Kasumi-1 (cell line): Measurements from ENCODE around the gene BRD4.
A peak's percentile ranks its signal among the peaks of the same experiment; 100 is the strongest.
"Not testable (repeated sequence)": the region's sequence is repeated elsewhere in the genome, so short reads cannot be mapped to it uniquely, and the experiment has no call there.

ENCODE experiments used
- DNase-seq, 2 experiments: peaks; one replicate each; lab custom pipeline; 2025; lab: John Stamatoyannopoulos, UW

Gene BRD4

DNA sequence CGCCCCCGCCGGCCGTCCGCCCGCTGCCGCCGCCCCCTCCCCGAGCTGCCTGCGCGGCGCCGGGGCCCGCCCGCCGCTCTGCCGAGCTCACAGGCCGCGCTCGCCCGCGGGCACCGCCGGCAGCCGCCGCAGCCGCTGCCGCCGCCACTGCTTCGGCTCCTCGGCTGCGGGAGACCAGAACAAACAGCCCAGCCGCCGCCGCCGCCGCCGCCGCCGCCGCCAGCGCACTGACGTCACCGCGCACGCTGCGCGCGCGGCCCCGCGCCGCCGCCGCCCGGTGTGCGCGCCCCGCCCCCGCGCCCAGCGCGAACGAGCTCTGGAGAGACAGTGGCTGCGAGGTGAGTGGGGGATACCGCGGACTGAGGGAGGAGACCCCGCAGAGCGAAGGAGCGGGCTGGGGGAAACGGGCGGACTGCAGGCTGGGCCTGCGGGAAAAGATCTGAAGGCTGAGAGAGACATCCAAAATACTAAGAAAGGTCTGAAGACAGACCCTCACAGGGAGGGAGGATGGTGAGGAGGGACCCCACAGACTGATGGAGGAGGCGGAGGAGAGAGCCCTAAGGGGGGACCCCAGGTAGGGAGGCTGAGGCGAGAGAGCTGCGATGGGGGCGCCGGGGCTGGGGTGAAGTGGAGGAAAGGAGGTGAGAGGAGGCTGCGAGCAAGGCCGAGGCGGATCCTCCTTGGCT is at the start of gene BRD4:
TSS of gene BRD4 (minus strand) at position 229 of the 686 bp plus-strand sequence. CDS start 59,440 bp downstream, outside the sequence.
- peak; percentile 32 to 44 for DNase-seq

DNA sequence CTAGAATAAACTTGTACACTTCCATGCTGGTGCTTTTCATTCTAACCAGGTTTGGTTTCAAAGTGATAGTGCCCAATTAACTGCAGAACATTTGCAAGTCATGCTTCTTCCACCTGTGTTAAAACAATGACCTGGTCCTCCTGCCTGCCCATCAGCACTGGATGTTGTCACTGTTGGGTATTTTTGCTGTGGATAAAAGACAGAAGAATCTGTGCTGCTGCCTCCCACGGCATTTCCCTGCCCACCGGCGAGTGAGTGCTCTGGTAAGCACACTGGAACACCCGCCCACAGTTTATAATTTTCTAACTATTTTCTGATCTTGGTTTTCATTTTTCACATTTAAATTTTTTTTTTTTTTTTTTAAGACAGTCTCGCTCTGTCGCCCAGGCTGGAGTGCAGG is 49.5 kb upstream of the BRD4 start:
- DNase-seq: no peak

DNA sequence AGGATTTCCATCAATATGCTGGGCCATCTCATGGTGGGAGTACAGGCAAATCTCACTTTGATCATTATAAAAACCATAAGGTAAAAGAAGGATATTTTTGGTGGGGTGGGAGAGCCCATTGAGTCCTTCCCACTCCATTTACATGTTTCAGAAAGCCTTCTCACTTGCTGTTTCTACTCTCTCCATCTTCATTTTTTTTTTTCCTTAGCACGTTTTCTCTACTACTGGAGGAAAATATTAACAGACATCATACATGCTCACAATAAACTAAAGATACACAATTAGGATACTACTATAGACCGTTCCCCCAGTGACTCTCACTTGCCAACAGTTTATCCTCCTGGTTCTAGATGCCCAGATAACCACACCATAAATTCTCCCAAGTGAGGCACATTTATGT is 49.1 kb upstream of the BRD4 start:
- DNase-seq: no peak

DNA sequence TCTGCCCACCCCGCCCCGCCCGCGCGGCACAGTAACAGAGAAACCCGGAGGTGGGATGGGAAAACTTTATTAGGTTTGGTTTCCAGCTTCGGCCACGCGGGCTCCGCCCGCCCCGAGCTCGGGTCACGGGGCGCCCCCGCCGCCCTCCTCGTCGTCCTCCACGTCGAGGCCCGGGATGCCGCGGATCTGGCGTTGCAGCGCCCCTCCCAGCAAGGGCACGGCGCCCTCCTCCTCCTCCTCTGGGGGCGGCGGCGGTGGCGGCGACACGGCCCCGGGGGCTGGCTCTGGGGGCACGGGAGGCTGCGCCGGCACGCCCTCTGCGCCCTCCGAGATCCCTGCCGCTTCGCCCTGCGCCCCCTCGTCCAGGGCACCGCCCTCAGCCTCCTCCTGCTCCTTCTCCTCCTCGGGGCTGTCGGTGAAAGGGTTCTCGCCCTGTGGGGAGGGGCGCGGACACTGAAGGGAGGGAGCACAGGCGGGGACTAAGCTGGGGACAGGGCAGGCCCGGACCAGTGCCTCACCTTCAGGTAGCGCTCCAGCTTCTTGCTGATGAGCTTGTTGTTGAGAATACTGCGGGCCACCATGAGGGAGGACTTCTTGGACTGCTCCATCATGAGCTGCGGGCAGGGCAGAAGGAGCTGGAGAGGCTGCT is 47.8 kb upstream of the BRD4 start:
- DNase-seq: peak; percentile 60 to 70

DNA sequence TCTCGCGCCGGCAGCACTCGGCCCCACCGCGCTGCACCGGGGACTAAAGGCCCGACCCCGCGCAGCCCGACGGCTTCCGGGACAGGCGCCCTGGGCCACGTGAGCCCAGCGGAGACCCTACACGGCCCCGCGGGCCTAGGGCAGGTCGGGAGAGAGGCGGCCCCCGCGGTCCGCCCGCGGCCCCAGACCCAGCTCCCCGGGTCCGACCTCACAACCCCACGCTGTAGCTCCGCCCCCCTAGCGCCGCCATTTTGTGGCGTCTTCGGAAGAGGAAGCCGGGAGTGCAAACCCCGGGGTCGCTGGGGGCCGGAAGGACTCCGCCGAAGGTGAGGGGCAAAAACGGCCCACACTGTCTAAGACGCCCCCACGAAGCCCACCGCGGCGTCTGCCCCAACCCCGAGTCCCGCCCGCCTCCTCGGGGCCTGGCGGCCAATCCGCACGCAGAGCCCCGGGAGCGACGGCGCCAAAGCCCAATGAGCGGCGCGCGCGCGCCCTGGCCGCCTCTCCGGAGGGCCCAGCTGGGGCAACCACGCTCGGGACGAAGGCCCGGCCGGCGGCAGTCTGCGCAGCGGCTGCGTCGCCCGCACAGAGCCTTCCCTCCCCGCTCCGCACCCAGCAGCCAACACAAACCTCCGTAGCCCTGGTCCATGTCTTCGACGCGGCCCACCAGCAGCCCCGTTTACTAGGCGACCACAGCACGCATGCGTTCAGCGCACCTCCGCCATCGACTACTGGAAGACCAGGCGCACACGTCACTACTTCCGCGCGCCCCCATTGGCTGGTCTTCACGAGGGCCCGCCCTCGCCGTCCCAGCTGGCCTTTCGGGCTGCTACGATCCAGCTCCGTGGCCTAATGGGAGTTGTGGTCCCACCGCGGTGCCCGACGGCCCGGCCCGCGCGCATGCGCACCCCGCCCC is 47.0 kb upstream of the BRD4 start, which contains the start of gene AKAP8:
TSS of gene AKAP8 (minus strand) at position 705 of the 916 bp plus-strand sequence. CDS start at position 649, 56 bp downstream.
- peak; percentile 93 to 94 for DNase-seq

DNA sequence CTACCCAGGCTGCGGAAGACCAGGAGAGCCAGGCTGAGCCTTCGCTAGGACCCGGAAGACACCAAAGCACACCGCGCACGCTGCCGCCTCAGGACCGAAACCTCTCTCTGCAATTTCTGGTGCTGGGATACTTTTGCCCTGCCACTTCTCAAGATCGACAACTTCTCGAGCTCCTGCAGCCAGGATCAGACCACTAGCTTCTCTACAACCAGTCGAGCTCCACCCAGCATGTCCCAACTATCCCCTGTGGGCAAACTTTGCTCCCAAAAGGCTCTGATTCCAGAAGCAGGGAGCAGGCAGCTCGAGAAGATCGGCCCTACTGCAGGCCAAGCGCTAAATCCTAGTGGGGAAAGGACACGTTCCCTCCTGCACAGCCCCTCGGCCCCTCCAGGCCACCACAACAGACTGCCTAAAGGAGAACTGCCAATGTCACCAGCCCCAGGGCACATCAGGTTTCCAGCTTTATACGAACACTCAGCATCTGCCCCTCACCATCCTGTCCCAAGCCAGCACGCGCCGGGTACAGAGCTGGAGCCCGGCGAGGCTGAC is 46.3 kb upstream of the BRD4 start:
- peak; percentile 52 to 63 for DNase-seq

DNA sequence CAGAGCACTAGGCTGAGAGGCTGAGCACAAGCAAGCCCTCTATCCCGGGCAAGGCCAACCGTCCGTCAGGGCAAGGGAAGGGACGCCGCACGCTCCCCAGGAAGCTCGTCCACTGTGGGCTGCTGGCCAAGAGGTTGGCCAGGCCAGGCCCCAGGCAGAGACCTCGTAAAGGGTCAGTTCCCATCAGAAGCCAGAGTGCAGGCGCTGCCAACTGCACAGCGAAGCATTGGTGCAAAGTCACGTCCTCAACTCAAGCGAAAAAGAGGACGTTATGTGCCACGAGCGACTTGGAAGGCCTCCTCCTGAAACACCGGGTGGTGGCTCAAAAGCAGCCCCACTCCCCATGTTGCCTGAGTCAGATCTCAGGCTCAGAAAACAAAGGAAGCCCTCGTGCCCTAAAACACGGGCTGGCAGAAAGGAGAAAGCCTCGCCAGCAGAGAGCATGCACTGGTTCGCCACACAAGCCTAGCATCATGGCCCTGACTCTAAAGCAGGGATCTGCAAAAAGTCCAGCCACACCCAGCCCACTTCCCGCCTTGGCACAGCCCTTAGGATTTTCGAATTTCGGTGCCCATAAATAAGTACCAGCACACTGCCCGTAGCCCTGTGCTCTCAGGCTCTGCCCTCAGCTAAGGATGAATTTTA is 42.6 kb upstream of the BRD4 start:
- no peak for DNase-seq

DNA sequence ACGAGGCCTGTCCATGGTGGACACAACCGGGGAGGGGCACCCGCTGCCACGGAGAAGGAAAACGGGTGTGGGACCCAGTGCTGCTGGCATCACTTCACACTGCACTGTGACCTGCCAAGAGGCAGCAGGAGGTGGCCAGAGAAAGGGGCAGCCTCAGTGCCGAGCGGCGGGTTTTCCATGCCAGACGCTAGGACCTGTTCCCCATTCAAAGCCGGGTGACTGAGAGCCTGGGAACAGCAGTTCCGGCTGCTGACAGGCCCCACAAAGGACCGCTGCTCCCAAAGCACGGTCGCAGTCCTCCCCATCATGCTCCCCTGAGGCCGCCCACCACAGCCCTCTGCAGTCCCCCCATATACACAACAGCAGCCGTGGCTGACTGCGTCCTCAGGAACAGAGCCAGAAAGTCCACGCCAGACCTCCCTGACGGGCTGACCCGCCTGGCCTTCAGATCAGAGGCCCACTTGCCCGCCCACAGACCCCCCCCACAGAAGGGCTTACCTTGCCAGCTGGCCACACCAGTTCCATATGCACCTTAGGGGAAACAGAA is 41.8 kb upstream of the BRD4 start:
- no peak for DNase-seq

DNA sequence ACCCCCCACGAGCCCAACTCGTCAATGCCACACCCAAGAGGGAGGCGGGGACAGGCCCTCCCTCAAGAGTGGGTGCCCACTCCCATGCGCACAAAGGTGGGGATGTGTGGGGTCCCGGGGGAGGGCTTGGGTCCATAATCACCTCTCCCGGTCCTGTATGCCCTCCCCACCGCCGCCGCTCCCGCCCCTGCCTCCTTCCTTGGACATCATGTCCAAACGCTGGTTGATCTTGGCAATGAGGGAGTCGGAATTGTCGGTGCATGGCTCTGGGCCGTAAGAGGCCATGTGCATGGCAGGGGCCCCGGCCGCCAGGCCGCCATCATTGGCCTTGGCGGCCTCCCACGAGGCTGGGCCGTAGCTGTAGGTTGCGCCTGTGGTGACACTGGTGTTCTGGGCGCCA is 41.3 kb upstream of the BRD4 start:
- no peak for DNase-seq

DNA sequence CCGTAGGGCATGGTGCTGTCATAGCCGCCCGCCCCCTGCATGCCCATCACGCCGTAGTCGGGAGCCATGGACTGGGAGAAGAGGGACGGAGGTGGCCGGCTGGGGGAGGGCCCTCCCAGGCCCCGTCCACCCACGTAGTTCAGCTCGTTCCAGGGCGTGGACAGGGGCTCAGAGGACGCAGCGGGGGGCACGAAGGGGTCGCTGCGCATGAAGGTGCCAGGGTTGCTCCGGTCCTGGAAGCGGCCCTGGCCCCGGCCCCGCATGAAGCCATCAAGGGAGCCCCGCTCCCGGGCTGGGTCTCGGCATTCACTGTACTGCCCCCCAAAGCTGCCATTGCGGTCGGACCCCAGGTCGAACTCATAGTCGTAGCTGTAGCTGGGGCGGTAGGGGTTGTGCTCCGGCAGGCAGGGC is 40.6 kb upstream of the BRD4 start:
- DNase-seq: no peak

DNA sequence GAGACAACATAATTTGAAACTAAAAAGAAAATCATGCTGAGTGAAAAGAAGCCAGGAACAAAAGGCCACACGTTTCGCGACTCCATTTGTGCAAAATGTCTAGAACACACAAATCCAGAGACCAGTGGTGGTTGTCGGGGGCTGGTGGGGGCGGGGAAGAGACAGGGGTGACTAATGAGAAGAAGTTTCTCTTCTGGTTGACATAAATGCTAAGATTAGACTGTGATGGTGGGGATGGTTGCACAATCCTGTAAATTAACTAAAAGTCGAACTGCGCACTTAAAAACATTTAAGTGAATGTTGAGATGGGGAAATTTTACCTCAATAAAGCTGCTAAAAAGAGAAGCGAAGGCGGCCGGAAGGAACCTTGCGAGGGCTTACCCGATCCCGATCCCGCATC is 40.1 kb upstream of the BRD4 start:
- no peak for DNase-seq

DNA sequence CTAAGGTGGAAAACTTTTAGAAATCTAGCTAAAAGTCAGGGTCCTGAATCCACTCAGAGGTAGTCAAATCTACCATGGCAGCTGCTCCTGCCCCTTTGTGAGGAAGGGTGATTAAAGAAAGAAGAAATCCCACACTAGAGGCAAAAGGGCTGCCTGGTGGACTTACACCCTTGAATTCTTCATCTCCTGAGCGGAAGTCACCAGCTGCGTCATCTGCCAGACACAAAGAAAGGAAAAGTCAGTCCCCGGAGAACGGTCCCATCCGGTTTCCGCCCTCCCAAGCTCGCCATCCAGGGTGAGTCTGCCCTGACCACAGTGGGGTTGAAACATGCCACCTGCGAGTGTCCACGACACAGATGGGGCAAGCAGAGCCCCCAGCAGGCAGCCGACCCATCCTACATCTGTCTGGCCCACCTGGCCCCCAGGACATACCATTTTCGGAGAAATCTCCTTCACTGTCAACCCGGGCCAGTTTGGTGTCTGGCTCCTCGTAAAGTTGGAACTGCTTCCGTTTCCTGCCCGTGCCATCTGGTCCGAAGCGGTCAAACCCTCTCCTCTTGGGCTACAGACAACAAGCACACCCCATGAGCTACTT is 39.5 kb upstream of the BRD4 start:
- DNase-seq: no peak

DNA sequence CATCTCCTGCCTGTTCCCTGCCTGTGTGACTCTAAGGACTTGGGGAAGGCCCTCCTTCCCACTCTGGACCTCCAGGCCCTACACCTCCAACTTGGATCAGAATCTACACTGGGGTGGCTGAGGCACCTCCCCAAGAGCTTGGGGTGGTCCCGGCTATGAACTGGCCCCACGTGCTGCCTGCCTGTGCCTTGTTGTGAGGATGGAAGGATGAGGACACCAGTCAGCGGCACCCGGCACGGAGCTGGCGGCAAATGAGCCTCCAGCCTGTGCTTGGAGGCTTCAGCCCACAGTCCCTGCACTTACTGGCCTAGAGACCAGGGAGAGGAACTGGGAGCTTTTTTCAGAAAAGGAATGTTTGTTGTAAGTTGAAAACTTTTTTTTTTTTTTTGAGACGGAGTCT is 38.8 kb upstream of the BRD4 start:
- DNase-seq: no peak

DNA sequence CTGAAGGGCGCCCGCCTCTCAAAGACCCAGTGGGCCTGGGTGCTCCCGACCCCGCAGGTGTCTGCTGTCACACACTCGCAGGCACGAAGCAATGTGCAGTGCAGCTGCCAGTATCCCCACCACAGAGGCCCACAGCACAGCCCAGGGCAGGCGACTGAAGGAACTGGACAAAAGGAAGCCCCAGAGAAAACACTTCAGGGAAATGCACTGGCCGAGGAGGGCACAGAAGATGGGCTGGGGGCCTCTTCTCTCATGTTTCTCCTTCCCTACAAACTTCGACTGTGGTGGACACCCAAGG is 37.2 kb upstream of the BRD4 start:
- DNase-seq: no peak

DNA sequence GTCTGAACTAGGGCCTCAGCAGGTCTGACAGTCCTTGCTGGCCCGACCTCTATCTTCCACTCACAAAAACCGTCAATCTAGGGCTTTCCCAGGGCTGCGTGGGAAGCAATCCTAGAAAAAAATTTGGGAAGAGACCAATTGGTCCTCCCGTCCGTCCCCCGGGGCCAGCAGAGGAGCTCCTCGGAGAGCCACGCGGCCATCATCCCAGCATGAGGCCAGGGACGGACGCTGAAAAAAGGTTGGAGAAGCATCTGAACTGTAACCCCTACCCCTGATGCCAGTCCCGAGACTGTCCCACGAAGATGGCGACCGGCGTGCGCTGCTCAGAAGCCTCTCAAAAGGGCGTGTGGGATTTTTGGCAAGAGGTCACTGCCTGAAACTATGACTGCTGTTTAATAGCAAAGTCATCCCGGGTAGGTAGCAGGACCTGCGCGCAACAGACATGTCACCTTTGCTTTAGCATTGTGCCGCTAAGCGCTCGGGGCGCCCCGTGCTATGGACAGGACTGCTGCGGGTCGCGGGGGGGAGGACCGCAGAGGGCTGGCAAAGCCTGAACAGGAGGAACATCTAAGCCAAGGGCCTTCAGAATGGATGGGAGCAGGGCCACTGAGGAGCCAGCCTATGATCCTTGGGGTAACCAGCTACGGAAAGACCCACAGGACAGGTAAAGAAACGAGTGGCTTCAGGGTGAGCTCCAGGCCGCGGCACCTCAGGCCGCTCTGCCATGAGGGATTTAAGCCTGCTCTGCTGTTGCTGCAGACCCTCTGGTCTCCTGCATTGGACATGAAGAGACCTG is 36.7 kb upstream of the BRD4 start:
- DNase-seq: no peak

DNA sequence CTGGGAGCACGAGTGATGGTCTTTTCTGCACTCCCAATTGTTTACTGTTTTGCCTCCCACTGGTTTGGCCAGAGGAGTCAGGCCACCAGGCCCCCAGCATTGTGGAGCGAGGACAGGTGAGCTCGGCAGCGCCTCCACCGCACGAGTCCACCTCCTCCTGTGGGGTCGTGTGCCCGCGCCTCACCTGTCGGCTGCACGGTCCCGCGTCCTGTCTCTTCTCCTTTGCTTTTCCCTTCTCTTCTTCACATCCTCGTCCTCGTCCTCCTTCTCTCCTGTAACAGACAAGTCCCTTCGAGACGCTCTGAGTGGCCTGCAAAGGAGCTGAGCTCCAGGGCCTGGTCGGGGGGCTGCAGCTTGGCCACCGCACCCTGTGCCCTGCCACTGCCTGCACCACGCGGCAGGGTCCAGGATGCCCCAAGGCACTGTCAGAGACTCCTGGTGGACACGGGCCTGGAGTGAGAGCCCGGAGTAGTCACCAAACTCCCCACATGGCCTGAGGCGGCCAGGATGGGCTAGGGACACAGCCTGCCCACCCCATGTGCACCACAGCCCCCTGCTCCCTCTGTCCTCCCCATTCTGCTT is 35.8 kb upstream of the BRD4 start:
- DNase-seq: no peak

DNA sequence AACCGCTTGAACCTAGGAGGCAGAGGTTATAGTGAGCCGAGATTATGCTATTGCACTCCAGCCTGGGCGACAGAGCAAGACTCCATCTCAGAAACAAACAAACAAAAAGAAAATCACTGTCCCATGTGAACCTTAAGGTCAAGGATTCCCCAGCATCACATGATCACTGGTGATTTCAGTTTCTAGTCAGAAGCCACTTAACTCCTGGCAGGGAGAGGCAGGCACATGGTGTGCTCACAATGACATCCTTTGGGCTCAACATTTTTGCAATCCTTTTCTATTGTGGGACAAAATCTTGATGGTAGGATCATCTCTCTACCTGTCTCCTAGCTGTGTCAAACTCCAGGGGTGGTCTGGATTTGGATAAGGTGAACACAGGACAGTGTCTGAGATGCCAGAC is 35.1 kb upstream of the BRD4 start:
- DNase-seq: no peak

DNA sequence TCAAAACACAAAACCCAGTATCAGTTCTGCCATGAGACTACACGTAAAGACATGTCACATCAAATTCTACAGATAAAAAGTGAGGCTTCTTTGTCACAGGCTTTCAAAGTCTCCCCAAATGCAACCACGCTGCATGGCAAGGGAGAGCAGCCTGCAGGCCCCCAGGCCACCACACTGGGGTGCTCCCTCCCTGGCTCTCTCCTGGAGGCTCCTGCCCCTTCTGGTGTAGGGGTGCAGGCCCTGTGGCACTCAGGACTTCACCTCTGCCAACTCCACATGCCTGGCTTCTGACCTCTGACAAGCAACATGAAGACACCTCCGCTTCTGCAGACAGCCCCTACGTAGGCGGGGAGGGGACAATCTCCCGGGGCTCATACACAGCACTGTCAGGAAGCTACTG is 32.9 kb upstream of the BRD4 start:
- no peak for DNase-seq

DNA sequence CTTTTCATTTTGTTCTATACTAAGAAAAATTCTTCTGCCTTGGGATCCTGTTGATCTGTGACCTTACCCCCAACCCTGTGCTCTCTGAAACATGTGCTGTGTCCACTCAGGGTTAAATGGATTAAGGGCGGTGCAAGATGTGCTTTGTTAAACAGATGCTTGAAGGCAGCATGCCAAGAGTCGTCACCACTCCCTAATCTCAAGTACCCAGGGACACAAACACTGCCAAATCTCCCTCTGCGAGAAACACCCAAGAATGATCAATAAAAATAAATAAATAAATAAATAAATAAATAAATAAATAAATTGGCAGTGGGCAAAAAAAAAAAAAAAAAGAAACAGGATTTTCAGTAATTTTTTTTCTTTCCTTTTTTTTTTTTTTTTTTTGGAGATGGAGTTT is 31.5 kb upstream of the BRD4 start:
- not testable (repeated sequence) for DNase-seq

DNA sequence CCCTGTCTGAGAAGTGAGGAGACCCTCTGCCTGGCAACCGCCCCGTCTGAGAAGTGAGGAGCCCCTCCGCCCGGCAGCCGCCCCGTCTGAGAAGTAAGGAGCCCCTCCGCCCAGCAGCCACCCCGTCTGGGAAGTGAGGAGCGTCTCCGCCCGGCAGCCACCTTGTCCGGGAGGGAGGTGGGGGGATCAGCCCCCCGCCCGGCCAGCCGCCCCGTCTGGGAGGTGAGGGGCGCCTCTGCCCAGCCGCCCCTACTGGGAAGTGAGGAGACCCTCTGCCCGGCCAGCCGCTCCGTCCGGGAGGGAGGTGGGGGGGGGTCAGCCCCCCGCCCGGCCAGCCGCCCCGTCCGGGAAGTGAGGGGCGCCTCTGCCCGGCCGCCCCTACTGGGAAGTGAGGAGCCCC is 30.7 kb upstream of the BRD4 start:
- not testable (repeated sequence) for DNase-seq
